HL-60 (cell line): ENCODE data around the gene ST6GALNAC3.

ENCODE experiments used
- DNase-seq, 2 experiments: peaks; one replicate each; pipeline ENCODE4 v3.0.0-alpha.2; 2010 to 2020; ENCODE audit warnings: low read depth in 1 of 2, low spot score in 1 of 2
- H3K27ac ChIP-seq: fragments of 250-450 bp; sonication (Bioruptor Pico); replicated peaks from 2 replicates; pipeline ENCODE4 v1.5.1; 2020; ENCODE audit warnings: mild to moderate bottlenecking, moderate library complexity
- H3K27me3 ChIP-seq: fragments of 250-450 bp; sonication (Bioruptor Pico); 2 replicates; pipeline ENCODE4 v1.5.1; 2021; ENCODE audit warnings: mild to moderate bottlenecking, moderate library complexity; ENCODE audit not compliant: insufficient read depth, poor library complexity, severe bottlenecking
- H3K4me3 ChIP-seq: replicated peaks from 2 replicates; pipeline ENCODE4 v1.5.1; 2011; ENCODE audit warnings: mild to moderate bottlenecking, control low read depth, low read length; ENCODE audit not compliant: insufficient read depth
- CTCF ChIP-seq: IDR thresholded peaks from one replicate; pipeline ENCODE4 v1.5.1; 2011; ENCODE audit warnings: low read length, control low read depth, inconsistent platforms; ENCODE audit not compliant: insufficient read depth
- GABPA ChIP-seq: IDR thresholded peaks from 2 replicates; pipeline ENCODE4 v1.6.1; 2012; ENCODE audit warnings: low read depth
- POLR2AphosphoS5 ChIP-seq: IDR thresholded peaks from 2 replicates; pipeline ENCODE4 v1.6.1; 2012; ENCODE audit warnings: low read depth
- REST ChIP-seq: IDR thresholded peaks from 2 replicates; pipeline ENCODE4 v1.6.1; 2012; ENCODE audit warnings: low read depth; ENCODE audit not compliant: insufficient replicate concordance
- SPI1 ChIP-seq: IDR thresholded peaks from 2 replicates; pipeline ENCODE4 v1.6.1; 2012; ENCODE audit warnings: low read depth, mild to moderate bottlenecking, borderline replicate concordance

The ST6GALNAC3 gene

DNA sequence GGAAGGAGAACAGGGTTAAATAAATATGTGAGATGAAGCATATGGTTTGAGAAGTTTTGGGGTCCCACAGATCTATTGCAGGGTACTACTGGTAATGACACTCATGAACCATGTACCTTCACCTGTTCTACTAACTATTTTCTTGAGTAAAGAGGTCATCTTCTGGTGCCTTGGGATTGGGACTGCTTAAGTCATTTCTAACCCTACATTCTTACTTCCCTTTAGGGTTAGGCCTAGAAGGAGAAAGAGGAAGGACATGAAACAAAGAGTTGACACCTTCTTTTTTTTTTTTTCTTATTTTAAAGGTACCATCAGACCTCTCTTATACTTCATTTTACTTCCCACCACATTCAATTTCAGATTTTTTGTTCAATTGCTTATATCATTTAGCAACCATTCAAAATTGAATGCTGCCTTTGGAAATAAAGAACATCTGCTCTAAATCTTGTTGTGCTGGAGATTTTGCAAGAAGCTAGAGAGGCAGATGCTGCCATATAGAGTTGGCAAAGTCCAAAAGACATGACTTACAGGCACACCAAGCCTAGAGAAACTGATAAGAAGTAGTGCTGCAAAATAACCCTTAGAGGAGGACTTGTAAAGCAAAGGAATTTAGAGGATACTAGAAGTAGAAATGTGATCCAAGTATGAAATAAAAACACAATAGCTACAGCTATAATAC lies 418.3 kb downstream of the ST6GALNAC3 start:
- no peak for DNase-seq
- Histone ChIP-seq H3K27ac (no peak overlapping the region), H3K4me3 (no peak overlapping the region), H3K27me3 (no peaks in the 10 kb centered on the region)
- TF ChIP-seq GABPA (no peak), POLR2AphosphoS5 (no peak), REST (no peak), CTCF (no peak), SPI1 (no peak)

DNA sequence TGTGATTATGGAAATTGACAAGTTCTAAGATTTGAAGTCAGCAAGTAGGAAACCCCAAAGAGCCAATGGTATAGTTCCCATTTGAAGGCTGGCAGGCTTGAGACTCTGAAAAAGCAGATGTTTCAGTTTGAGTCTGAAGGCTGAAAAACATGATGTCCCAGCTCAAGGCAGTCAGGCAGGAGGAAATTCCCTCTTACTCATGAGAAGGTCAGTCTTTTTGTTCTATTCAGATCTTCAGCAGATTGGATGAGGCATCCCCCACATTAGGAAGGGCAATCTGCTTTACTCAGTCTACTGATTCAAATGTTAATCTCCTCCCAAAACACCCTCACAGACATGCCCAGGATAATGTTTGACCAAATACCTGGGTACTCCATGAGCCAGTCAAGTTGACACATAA lies 420.3 kb downstream of the ST6GALNAC3 start:
- Histone ChIP-seq H3K27ac (no peak overlapping the region), H3K4me3 (no peak overlapping the region), H3K27me3 (no peaks in the 10 kb centered on the region)
- no peak for TF ChIP-seq POLR2AphosphoS5
- TF ChIP-seq GABPA, result no peak
- no peak for TF ChIP-seq SPI1
- TF ChIP-seq CTCF, result no peak
- TF ChIP-seq REST, result no peak
- DNase-seq, result no peak

DNA sequence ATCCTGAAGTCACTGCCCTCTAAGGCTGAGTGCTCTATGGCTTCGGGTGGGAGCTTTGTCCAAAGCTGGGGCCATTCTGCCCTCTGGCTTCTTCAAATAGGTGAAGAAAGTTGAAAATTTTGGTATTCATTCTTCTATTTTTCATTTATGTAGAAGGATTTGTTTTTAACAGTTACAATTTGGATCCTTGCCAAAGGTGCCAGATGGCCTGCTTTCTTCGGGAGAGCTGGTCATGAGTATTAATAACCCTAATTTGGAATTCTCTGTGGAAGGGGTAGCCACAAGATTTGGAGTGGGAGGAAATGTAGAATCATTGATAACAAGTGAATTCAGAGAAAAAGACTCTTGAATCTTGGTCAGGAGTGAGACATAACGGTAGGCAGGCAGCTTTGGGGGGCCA lies 422.3 kb downstream of the ST6GALNAC3 start:
- H3K27ac ChIP-seq, result no peak overlapping the region
- no peak overlapping the region for H3K4me3 ChIP-seq
- no peaks in the 10 kb centered on the region for H3K27me3 ChIP-seq
- no peak for DNase-seq
- no peak for TF ChIP-seq CTCF
- no peak for TF ChIP-seq GABPA
- TF ChIP-seq POLR2AphosphoS5, result no peak
- TF ChIP-seq REST, result no peak
- no peak for TF ChIP-seq SPI1
